Rectal smooth muscle tissue (tissue), 1 donor: ENCODE measurements around the gene PTPRG.

Source experiments
- H3K27ac ChIP-seq: one replicate; pipeline ENCODE4 v1.7.0; 2013; ENCODE audit warnings: low read depth, low read length, inconsistent platforms
- H3K27me3 ChIP-seq: one replicate; pipeline ENCODE4 v1.7.0; 2013; ENCODE audit warnings: low read length; ENCODE audit not compliant: control insufficient read depth, insufficient read depth
- H3K36me3 ChIP-seq: one replicate; pipeline ENCODE4 v1.7.0; 2013; ENCODE audit warnings: low read length; ENCODE audit not compliant: control insufficient read depth, insufficient read depth
- H3K4me1 ChIP-seq: one replicate; pipeline ENCODE4 v1.7.0; 2013; ENCODE audit warnings: low read length; ENCODE audit not compliant: control insufficient read depth, insufficient read depth
- H3K4me3 ChIP-seq: one replicate; pipeline ENCODE4 v1.7.0; 2013; ENCODE audit warnings: low read length
- H3K9ac ChIP-seq: one replicate; pipeline ENCODE4 v1.7.0; 2013; ENCODE audit warnings: low read length

The PTPRG gene

DNA sequence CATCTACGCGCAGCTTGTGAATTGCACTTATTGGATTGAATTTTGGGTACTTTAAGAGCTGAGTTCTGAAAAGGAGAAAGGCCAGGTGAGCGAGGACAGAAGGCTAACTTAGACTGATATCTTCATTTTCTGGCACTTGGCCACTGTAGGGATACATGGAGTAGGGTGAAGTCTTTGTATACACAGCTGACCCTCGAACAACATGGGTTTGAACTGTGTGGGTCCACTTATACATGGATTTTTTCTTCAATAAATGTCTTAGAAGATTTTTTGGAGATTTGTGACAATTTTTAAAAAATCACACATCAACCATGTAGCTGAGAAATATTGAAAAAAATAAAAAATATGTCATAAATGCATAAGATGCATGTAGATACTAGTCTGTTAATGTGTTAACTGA lies 18.3 kb downstream of the PTPRG start:
- Histone ChIP-seq H3K4me3 (no peak overlapping the region), H3K9ac (no peak overlapping the region), H3K36me3 (no peaks in the 10 kb centered on the region), H3K27me3 (no peaks in the 10 kb centered on the region), H3K27ac (no peak overlapping the region), H3K4me1 (peaks cover 12% of the 10 kb centered on the region)

DNA sequence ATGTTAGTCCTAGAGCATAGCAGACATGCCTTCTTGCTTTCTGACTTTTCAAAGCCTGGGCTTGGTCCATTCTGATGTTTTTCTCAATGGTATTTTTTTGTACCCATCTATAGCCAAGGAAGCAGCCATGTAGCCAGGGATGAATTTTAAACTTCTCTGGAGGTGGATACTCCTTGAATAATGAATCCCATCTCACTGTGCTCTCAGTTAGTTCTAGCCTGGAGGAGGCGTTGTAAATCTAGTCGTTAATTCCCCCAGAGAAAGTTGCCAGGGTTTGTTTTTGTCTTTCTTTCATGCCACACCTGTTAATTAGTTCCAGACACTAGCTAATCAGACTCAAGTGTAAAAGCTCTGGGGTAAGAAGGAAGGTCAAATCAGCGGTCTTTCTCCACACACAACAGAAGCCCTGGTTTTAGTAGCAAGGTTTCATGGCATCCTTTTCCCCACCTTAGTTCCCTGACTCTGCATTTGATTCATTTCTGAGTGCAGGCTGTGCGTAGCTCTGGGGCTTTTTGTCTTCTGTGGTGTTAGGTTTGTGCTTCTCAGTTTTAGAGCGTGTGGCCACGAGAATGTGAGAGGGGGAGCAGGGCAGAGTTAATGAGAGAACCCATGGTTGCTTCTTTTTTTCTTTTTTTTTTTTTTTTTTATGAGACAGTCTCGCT lies 19.7 kb downstream of the PTPRG start:
- Histone ChIP-seq H3K36me3 (no peaks in the 10 kb centered on the region), H3K27me3 (no peaks in the 10 kb centered on the region), H3K4me3 (no peak overlapping the region), H3K9ac (no peak overlapping the region), H3K4me1 (peaks cover 13% of the 10 kb centered on the region), H3K27ac (no peak overlapping the region)

DNA sequence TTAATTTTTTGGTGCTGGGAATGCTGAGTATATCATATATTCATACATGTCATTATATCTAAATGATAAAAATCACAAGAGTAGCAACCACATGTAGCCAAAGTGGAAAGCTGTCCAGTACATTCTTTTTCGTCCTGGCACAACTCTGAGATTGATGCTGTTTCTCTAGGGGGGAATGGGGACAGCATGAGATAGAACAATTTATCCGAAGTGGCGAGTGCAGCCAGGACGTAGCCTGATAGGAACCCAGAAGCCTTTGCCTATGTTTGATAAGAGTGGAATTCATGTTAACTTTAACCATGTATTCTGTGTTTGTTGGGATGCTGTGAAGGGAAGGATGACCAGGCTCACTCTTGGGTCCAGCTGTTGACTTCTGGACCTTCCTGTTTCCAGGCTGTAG lies 20.9 kb downstream of the PTPRG start:
- Histone ChIP-seq H3K4me1 (peaks cover 13% of the 10 kb centered on the region), H3K4me3 (no peak overlapping the region), H3K27me3 (no peaks in the 10 kb centered on the region), H3K27ac (no peak overlapping the region), H3K36me3 (no peaks in the 10 kb centered on the region), H3K9ac (no peak overlapping the region)

DNA sequence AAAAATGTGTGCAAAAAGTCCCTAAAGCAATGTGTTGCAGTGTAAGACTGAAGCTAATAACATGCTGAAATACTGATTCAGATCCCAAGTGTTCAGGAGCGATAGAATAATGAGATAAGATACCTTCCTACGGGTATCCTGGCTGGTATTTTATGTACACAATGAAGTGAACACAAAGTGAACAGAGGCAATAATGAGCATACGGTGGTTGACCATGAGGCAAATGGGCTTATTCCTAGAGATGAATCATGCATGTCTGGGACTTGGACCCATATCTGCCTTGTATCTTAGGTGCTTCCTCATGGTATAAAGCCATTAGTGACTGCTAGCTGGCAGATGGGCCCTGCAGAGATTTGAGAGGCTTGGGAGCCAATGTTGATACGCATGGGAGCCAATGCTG lies 21.5 kb downstream of the PTPRG start:
- no peak overlapping the region for H3K4me3 ChIP-seq
- H3K36me3 ChIP-seq, result no peaks in the 10 kb centered on the region
- no peak overlapping the region for H3K9ac ChIP-seq
- H3K4me1 ChIP-seq, result peaks cover 13% of the 10 kb centered on the region
- no peak overlapping the region for H3K27ac ChIP-seq
- no peaks in the 10 kb centered on the region for H3K27me3 ChIP-seq

DNA sequence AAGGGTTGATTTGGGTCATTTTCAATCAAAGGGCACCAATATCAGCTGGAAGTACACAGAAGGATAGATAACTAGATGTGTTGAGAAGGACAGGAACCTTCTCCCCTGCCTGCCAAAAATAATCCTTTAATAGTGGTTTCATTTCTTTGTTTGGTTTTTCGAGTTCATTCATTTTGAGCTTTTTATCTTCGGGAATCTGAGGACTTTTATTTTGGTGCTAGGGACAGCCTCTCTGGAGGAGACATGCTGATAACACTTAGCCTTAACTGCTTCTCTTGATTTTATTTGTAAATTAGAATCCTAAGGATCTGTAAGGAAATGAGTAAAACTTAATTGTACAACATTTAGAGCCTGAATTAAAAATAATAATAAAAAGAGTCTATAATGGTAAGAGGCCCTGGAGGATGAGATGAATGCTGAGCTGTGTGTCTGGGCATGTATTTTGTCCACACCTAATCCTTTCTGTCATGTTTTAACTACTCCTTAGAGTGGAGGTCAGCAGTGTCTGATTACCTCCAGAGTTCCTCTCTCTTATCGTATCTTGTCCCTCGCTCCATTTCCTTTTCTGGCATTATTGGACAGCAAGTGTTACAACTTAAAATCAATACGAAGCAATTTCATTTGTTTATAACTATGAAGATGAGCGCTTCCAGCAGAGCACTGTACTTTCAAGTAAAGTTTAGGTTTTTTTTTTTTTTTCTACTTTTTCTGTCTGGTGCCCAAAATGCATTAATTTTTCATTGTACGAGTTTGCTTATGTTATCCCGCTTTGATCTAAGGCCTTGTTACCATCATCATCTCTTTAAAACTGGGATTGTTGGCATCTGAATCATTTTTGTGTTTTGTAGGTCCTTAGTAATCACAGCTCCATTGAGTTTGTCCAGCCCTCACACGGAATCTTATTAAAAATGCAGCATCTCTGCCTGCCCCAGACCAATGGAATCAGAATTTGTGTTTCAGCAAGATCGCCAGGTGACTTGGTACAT lies 22.8 kb downstream of the PTPRG start:
- H3K27me3 ChIP-seq, result no peaks in the 10 kb centered on the region
- no peaks in the 10 kb centered on the region for H3K36me3 ChIP-seq
- no peak overlapping the region for H3K4me3 ChIP-seq
- peaks cover 4% of the 10 kb centered on the region for H3K4me1 ChIP-seq
- H3K9ac ChIP-seq, result no peak overlapping the region
- peak overlapping the region; percentile 37 for H3K27ac ChIP-seq

DNA sequence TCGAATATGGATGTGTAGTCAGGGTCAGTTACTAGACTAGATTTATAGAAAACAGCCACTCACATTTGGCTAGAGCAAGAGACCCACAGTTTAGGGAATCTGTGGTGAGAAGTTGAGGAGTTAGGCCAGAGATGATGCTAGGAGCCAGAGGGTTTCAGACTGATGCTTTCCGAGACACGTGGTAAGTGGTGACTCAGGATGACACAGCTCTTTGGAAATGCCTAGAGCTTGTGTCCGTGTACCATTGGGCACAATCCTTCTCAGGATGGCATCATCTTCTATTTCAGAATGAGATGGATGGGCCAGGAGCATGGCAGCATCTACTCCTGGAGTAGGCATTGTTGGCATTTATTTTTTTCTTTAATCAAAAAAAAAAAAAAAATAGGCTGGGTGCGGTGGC lies 28.5 kb downstream of the PTPRG start:
- Histone ChIP-seq H3K4me3 (no peak overlapping the region), H3K27ac (no peak overlapping the region), H3K36me3 (no peaks in the 10 kb centered on the region), H3K27me3 (no peaks in the 10 kb centered on the region), H3K9ac (no peak overlapping the region), H3K4me1 (peaks cover 7% of the 10 kb centered on the region)

DNA sequence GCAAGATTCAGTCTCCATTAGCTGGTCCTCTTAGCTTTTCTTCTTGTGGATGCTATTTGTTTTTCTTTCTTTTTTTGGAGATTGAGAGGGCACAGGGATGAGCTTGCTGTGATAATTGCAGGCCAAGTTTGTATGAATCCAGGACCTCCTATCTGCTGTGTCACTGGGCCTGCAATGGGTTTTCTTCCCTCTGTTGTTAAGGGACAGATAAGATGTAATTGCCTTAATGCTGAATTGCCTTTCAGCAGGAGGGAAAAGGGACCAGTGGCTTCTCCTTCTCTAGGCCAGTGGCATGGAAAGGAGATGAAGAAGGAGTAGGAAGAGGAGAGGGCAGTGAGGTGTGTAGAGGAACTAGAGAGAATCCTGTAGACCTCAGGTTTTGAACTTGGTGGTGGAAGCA lies 29.9 kb downstream of the PTPRG start:
- Histone ChIP-seq H3K4me3 (no peak overlapping the region), H3K27ac (no peak overlapping the region), H3K4me1 (peaks cover 7% of the 10 kb centered on the region), H3K9ac (no peak overlapping the region), H3K36me3 (no peaks in the 10 kb centered on the region), H3K27me3 (no peaks in the 10 kb centered on the region)

DNA sequence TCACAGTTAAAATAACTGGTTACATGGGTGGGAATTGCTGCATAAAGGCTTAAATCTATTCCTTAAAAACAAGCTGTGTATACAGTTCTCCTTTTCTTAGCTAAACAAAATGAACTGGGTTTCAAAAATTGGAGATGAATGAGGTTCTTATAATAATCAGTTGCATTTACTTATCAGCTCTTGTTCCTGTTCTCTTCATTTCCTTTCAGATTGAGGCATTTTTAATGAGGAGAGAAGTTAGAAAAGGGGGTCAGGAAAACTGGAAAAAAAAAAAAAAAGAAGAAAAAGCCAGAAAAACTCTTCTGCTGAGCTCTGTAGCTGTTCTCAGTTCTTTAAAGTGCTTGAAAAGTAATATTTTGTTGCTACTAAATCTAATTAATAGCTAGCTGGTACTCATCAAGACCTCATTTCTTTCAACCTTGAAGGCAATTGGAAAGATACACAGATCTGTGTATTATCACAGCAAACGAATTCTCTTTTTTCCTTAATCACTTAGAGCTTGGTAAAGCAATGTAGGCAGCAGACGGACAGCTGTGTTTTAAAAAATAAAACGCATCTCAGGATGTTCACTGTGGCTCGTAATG lies 32.2 kb downstream of the PTPRG start:
- no peak overlapping the region for H3K4me3 ChIP-seq
- H3K9ac ChIP-seq, result no peak overlapping the region
- H3K36me3 ChIP-seq, result no peaks in the 10 kb centered on the region
- H3K27me3 ChIP-seq, result no peaks in the 10 kb centered on the region
- H3K4me1 ChIP-seq, result peaks cover 7% of the 10 kb centered on the region
- H3K27ac ChIP-seq, result no peak overlapping the region

DNA sequence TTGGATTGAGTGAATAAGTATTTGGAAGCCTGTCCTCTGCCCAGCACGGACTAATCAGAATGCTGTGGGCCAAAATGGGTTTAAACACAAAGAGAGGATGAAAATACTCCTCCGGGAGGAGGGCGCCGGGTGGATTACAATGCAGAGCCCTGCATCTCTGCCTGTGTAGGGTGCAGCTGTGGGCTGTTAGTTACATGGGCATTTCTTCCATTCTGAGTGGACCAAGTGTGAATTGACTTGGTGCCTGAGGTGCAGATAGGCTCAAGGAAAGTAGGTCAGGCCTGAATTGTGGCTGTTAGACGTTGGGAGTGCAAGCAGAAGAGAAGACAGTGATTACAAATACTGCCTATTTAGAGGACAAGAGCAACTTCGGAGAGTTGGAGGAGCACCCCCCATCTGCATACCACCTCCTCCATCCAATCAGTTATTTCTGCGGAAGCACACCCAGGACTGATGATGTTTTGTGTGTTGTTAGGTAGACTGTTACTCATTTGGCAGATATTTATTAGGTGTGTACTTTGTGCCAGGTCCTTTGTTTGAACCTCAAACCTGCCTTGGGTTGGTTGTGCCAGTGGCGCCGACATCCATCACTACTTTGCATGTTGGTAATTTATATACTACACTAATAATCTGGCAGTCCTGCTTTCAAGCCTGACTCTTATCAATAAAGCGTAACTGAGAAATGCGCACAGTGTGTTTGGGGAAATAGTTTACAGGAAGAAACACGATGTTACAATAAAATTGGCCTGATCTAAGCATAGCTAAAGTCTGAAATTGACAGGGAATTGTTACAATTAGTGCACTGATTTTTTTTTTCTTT lies 33.0 kb downstream of the PTPRG start:
- Histone ChIP-seq H3K4me3 (no peak overlapping the region), H3K27ac (peak overlapping the region; percentile 27), H3K4me1 (peaks cover 7% of the 10 kb centered on the region), H3K36me3 (no peaks in the 10 kb centered on the region), H3K27me3 (no peaks in the 10 kb centered on the region), H3K9ac (no peak overlapping the region)

DNA sequence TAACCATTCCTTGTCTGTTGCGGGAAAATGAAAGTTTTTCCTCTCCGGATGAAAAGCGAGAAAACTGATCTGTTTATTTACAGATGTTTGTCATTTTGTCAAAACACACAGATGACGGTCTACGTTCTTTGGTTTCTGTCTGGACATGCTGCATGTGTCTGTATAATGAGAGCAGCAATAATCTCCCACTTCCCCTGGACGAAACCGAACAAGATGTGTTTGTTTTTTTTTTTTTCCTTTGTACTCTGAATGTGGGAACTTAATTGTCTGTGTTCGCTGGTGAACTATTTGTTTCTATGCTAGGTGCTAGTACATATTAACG lies 33.6 kb downstream of the PTPRG start:
- Histone ChIP-seq H3K4me3 (no peak overlapping the region), H3K36me3 (no peaks in the 10 kb centered on the region), H3K27me3 (no peaks in the 10 kb centered on the region), H3K4me1 (peaks cover 7% of the 10 kb centered on the region), H3K27ac (no peak overlapping the region), H3K9ac (no peak overlapping the region)

DNA sequence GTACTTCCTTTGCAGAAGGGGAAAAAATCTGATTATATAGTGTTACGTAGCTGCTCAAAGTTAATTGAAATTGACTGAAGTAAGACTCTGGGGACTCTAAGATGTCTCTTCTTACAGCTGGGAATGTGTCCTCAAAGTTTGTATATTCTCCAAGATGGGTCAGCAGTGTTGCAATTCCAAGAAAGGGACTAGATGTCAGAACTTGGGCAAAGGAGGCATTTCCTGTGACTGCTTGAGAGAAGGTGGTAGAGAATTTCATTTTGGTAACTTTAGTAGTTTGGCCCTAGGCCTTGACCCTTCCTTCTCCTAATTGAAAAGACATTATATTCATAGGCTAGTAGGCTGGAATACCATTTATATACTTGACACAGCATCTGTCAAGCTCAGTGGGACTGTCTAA lies 33.9 kb downstream of the PTPRG start:
- H3K9ac ChIP-seq, result no peak overlapping the region
- H3K27me3 ChIP-seq, result no peaks in the 10 kb centered on the region
- no peaks in the 10 kb centered on the region for H3K36me3 ChIP-seq
- no peak overlapping the region for H3K4me3 ChIP-seq
- no peak overlapping the region for H3K27ac ChIP-seq
- H3K4me1 ChIP-seq, result peaks cover 7% of the 10 kb centered on the region

DNA sequence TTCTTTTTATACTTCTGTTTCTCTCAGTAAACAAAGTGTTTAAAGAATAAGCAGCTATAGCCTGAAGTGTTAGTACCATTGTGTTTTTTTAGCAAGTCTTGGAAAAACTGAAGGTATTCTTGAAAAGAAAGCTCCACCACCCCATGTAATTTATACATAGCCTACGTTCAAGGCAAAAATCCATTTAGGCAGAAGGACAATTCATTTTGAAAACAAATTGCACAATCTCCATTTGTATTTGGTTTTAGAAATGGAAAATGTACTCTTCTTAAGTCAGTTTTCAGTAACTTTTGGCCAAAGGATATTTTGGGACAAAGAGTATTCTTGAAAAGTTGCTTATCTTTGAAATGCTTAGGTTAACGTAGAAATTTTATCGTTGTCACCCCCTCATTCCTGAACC lies 34.5 kb downstream of the PTPRG start:
- H3K4me1 ChIP-seq, result peaks cover 7% of the 10 kb centered on the region
- H3K36me3 ChIP-seq, result no peaks in the 10 kb centered on the region
- no peak overlapping the region for H3K9ac ChIP-seq
- H3K27me3 ChIP-seq, result no peaks in the 10 kb centered on the region
- no peak overlapping the region for H3K27ac ChIP-seq
- H3K4me3 ChIP-seq, result no peak overlapping the region
